T-cell (primary cell): ENCODE data around the gene LMNTD2. TPM values are rescaled to one million over a fixed set of nuclear protein-coding genes. Genes with fewer than 3 reads are reported as not detected.

ENCODE experiments used
- ATAC-seq, 4 experiments: fragments of 200-7000 bp in 3 of 4; fragments of 150-1000 bp in 1 of 4; cut with Tn5 transposase; replicated peaks in 1 of 4; 1 replicate in 3 of 4; 2 replicates in 1 of 4; pipeline ENCODE4 v1.10.0; 2021; ENCODE audit warnings: moderate library complexity in 3 of 4, mild to moderate bottlenecking in 2 of 4, moderate number of reproducible peaks in 1 of 4
- CTCF ChIA-PET, 2 donors: fragments of 300-600 bp; sonication (Branson Sonifier 250); formaldehyde crosslinking; loops; one replicate each; lab custom pipeline; 2022; ENCODE audit warnings: antibody characterized with exemption in 2 of 2; lab: Charles Lee
- POLR2A ChIA-PET, 2 donors: fragments of 300-600 bp; sonication (Branson Sonifier 250); formaldehyde crosslinking; loops; one replicate each; lab custom pipeline; 2022; ENCODE audit warnings: antibody characterized with exemption in 2 of 2; lab: Charles Lee
- DNase-seq, 35 experiments: peaks; one replicate each; pipeline versions ENCODE4 v3.0.0 to v3.0.0-alpha.2; 2013 to 2023
- H3K27ac ChIP-seq: one replicate; pipeline ENCODE4 v1.5.1; 2013; ENCODE audit warnings: low read length
- H3K27me3 ChIP-seq, 2 experiments: replicated peaks in 1 of 2; 1 replicate in 1 of 2; 2 replicates in 1 of 2; pipeline versions ENCODE4 v1.6.1 to v1.7.0; 2013; ENCODE audit warnings: low read length in 1 of 2, mixed read lengths in 1 of 2; ENCODE audit not compliant: control insufficient read depth in 2 of 2, insufficient read depth in 2 of 2; ENCODE audit errors: extremely low read depth in 1 of 2
- H3K36me3 ChIP-seq, 2 donors: 1 replicate in 1 of 2; 2 replicates in 1 of 2; pipeline versions ENCODE4 v1.6.1 to v1.7.0; 2013; ENCODE audit warnings: low read length in 1 of 2; ENCODE audit not compliant: control insufficient read depth in 2 of 2, insufficient read depth in 1 of 2; ENCODE audit errors: extremely low read depth in 1 of 2
- H3K4me1 ChIP-seq, 2 experiments: 1 replicate in 1 of 2; 2 replicates in 1 of 2; pipeline versions ENCODE4 v1.6.1 to v1.7.0; 2013; ENCODE audit warnings: low read length in 2 of 2, mixed read lengths in 1 of 2; ENCODE audit not compliant: insufficient read depth in 2 of 2, control insufficient read depth in 1 of 2; ENCODE audit errors: extremely low read depth in 1 of 2
- H3K4me3 ChIP-seq, 2 donors: 1 replicate in 1 of 2; 2 replicates in 1 of 2; pipeline versions ENCODE4 v1.5.1 to v1.7.0; 2013; ENCODE audit warnings: mild to moderate bottlenecking in 2 of 2, low read length in 1 of 2, moderate library complexity in 1 of 2; ENCODE audit not compliant: control insufficient read depth in 1 of 2; ENCODE audit errors: extremely low read depth in 1 of 2
- H3K9me3 ChIP-seq: 2 replicates; pipeline ENCODE4 v1.7.0; 2013
- H3K27ac Mint-ChIP-seq, 2 donors: one replicate each; pipeline ENCODE4 v1.8.0; 2020 to 2021; ENCODE audit warnings: mild to moderate bottlenecking in 2 of 2, mixed read lengths in 2 of 2
- H3K27me3 Mint-ChIP-seq, 2 donors: one replicate each; pipeline ENCODE4 v1.8.0; 2021 to 2022; ENCODE audit warnings: mixed read lengths in 2 of 2
- H3K36me3 Mint-ChIP-seq: one replicate; pipeline ENCODE4 v1.8.0; 2021; ENCODE audit warnings: mixed read lengths
- H3K4me1 Mint-ChIP-seq, 3 donors: one replicate each; pipeline ENCODE4 v1.8.0; 2020 to 2022; ENCODE audit warnings: mixed read lengths in 3 of 3, mild to moderate bottlenecking in 1 of 3
- H3K4me3 Mint-ChIP-seq, 3 donors: one replicate each; pipeline ENCODE4 v1.8.0; 2020 to 2022; ENCODE audit warnings: mild to moderate bottlenecking in 3 of 3, mixed read lengths in 3 of 3, moderate library complexity in 3 of 3
- H3K9me3 Mint-ChIP-seq, 3 donors: one replicate each; pipeline ENCODE4 v1.8.0; 2020 to 2022; ENCODE audit warnings: mixed read lengths in 3 of 3
- WGBS: methylation state at CpG from one replicate; pipeline ENCODE4 v1.1.5; 2013; ENCODE audit warnings: missing lambda C conversion rate; ENCODE audit not compliant: insufficient coverage; 5-methylcytosine and 5-hydroxymethylcytosine counted together
- total RNA-seq, 35 experiments: library from RNA in 6 of 35; stranded (reverse) in 6 of 35; fragments of 120-200 nt in 1 of 35; gene quantifications; one replicate each; pipeline versions ENCODE4 v1.2.1 to v1.2.4 and lab custom pipeline; 2013 to 2026

Gene LMNTD2
- total RNA-seq, 5 donors from 2014 or later (not counting 1 experiment from before 2014, with no cell fraction given): 5.1 to 13.4 (median 8.8) TPM

GRCh38 chr11:528815-529727 is 31.5 kb downstream of the LMNTD2 start:
- Histone ChIP-seq H3K4me1 (peaks cover 0 to 12% of the 10 kb centered on the region in 2 experiments), H3K4me3 (no peak overlapping the region), H3K27me3 (no peaks in the 10 kb centered on the region), H3K36me3 (peaks cover 7 to 25% of the 10 kb centered on the region in 2 donors), H3K27ac (no peak overlapping the region), H3K9me3 (no peaks in the 10 kb centered on the region)
- Mint-ChIP-seq H3K9me3 (no peaks in the 10 kb centered on the region), H3K4me1 (peaks cover 0 to 6% (median 3%) of the 10 kb centered on the region in 3 donors), H3K36me3 (peaks cover 6% of the 10 kb centered on the region), H3K27ac (no peak overlapping the region), H3K27me3 (no peaks in the 10 kb centered on the region), H3K4me3 (no peak overlapping the region)
- no peak for ATAC-seq
- WGBS: 87% methylated on average over 29 of the region's 29 CpGs
- ChIA-PET POLR2A (no interaction called here), CTCF (no interaction called here)
- no peak for DNase-seq

- H3K4me3 Mint-ChIP-seq: no peak overlapping the region
- POLR2A ChIA-PET: no interaction called here
- no peaks in the 10 kb centered on the region for H3K27me3 Mint-ChIP-seq
- H3K27ac Mint-ChIP-seq: no peak overlapping the region
- Histone ChIP-seq H3K4me1 (peaks cover 0 to 4% of the 10 kb centered on the region in 2 experiments), H3K27ac (no peak overlapping the region), H3K4me3 (no peak overlapping the region), H3K9me3 (no peaks in the 10 kb centered on the region), H3K36me3 (peaks cover 7 to 19% of the 10 kb centered on the region in 2 donors), H3K27me3 (no peaks in the 10 kb centered on the region)
- peaks cover 0 to 2% (median 0%) of the 10 kb centered on the region in 3 donors for H3K4me1 Mint-ChIP-seq
- ATAC-seq: no peak
- DNase-seq: no peak
- H3K9me3 Mint-ChIP-seq: no peaks in the 10 kb centered on the region
- H3K36me3 Mint-ChIP-seq: peaks cover 6% of the 10 kb centered on the region
- CTCF ChIA-PET: interaction anchor here in 1 of 2 donors (0.7 kb wide), 1 partner anchor 19 kb away, joined by 4 read pairs; no protein-coding TSS in a partner anchor
- WGBS: 90% methylated on average over 25 of the region's 30 CpGs
Measured at GRCh38 chr11:528166-528814, 32.2 kb downstream of the LMNTD2 start.

DNA sequence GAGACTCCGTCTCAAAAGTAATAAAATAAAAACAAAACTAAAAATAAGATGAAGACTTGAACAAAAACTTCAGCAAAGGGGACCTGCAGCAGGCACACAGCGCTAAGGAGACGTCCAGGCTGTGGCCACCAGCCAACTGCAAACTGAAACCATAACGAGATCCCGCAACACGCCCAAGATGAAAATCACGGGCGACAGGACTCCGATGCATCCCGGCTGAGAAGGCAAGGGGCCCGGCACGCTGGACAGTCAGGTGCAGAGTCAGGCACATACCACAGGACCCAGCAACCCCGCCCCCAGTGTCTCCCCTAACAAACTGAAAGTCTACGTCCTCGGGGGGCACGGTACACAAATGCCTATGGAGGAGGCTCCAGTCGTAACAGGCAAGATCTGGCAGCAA is 34.3 kb downstream of the LMNTD2 start:
- ChIA-PET POLR2A (no interaction called here), CTCF (no interaction called here)
- Histone ChIP-seq H3K27me3 (no peaks in the 10 kb centered on the region), H3K4me3 (no peak overlapping the region), H3K36me3 (peaks cover 2 to 3% of the 10 kb centered on the region in 2 donors), H3K4me1 (no peaks in the 10 kb centered on the region), H3K27ac (no peak overlapping the region), H3K9me3 (no peaks in the 10 kb centered on the region)
- no peaks in the 10 kb centered on the region for H3K9me3 Mint-ChIP-seq
- H3K4me3 Mint-ChIP-seq: no peak overlapping the region
- no peak for DNase-seq
- H3K36me3 Mint-ChIP-seq: no peaks in the 10 kb centered on the region
- no peak for ATAC-seq
- H3K27ac Mint-ChIP-seq: no peak overlapping the region
- 87% methylated on average over 16 of the region's 17 CpGs for WGBS
- H3K27me3 Mint-ChIP-seq: no peaks in the 10 kb centered on the region
- no peaks in the 10 kb centered on the region for H3K4me1 Mint-ChIP-seq

- ChIA-PET POLR2A (interaction anchor here in 1 of 2 donors (0.5 kb wide), 1 partner anchor 191 kb away, joined by 5 read pairs; no protein-coding TSS in a partner anchor), CTCF (no interaction called here)
- WGBS: 94% methylated on average over 5 of the region's 10 CpGs
Measured at GRCh38 chr11:521177-521688, 39.3 kb downstream of the LMNTD2 start.

GRCh38 chr11:520428-521176 is 39.9 kb downstream of the LMNTD2 start:
- 93% methylated on average over 35 of the region's 39 CpGs for WGBS
- no peak overlapping the region for H3K27ac ChIP-seq
- no peaks in the 10 kb centered on the region for H3K36me3 ChIP-seq
- POLR2A ChIA-PET: no interaction called here
- no peak overlapping the region for H3K4me3 ChIP-seq
- Mint-ChIP-seq H3K36me3 (no peaks in the 10 kb centered on the region), H3K4me3 (no peak overlapping the region), H3K27ac (no peak overlapping the region), H3K27me3 (no peaks in the 10 kb centered on the region), H3K4me1 (peaks cover 4 to 7% (median 5%) of the 10 kb centered on the region in 3 donors), H3K9me3 (peaks cover 0 to 3% (median 0%) of the 10 kb centered on the region in 3 donors)
- peaks cover 2 to 7% of the 10 kb centered on the region in 2 experiments for H3K4me1 ChIP-seq
- H3K27me3 ChIP-seq: no peaks in the 10 kb centered on the region
- no peak for DNase-seq
- no peaks in the 10 kb centered on the region for H3K9me3 ChIP-seq
- CTCF ChIA-PET: interaction anchor here in 1 of 2 donors (0.6 kb wide), 1 partner anchor 1447 kb away, joined by 3 read pairs; no protein-coding TSS in a partner anchor
- no peak for ATAC-seq

More at GRCh38 chr11:521177-521688, 39.3 kb downstream of the LMNTD2 start:
- peaks cover 2 to 7% of the 10 kb centered on the region in 2 experiments for H3K4me1 ChIP-seq
- no peak overlapping the region for H3K27ac ChIP-seq
- no peak overlapping the region for H3K4me3 ChIP-seq
- no peak overlapping the region for H3K27ac Mint-ChIP-seq
- no peaks in the 10 kb centered on the region for H3K27me3 ChIP-seq
- no peaks in the 10 kb centered on the region for H3K27me3 Mint-ChIP-seq
- no peak overlapping the region for H3K4me3 Mint-ChIP-seq
- peaks cover 0 to 3% (median 0%) of the 10 kb centered on the region in 3 donors for H3K9me3 Mint-ChIP-seq
- ATAC-seq (no peak), DNase-seq (no peak)
- no peaks in the 10 kb centered on the region for H3K9me3 ChIP-seq
- peaks cover 4 to 7% (median 5%) of the 10 kb centered on the region in 3 donors for H3K4me1 Mint-ChIP-seq
- H3K36me3 ChIP-seq: no peaks in the 10 kb centered on the region
- no peaks in the 10 kb centered on the region for H3K36me3 Mint-ChIP-seq
